Liver (tissue), 9 donors: ENCODE data around the gene SNX14. TPM values are rescaled to one million over a fixed set of nuclear protein-coding genes. Genes with fewer than 3 reads are reported as not detected.

ENCODE experiments used
- DNase-seq: peaks from one replicate; pipeline ENCODE4 v3.0.0-alpha.2; 2017; ENCODE audit warnings: low spot score
- H3K27ac ChIP-seq, 2 donors: one replicate each; pipeline ENCODE4 v1.7.0; 2013; ENCODE audit warnings: inconsistent platforms in 2 of 2, low read length in 2 of 2, control low read depth in 1 of 2, low read depth in 1 of 2, mild to moderate bottlenecking in 1 of 2
- H3K27me3 ChIP-seq, 4 donors: one replicate each; pipeline versions ENCODE4 v1.6.1 to v1.7.0; 2013; ENCODE audit warnings: low read length in 3 of 4, inconsistent platforms in 1 of 4, mild to moderate bottlenecking in 1 of 4, moderate library complexity in 1 of 4; ENCODE audit not compliant: control insufficient read depth in 4 of 4, insufficient read depth in 4 of 4
- H3K36me3 ChIP-seq, 4 donors: one replicate each; pipeline versions ENCODE4 v1.6.1 to v1.7.0; 2013; ENCODE audit warnings: low read length in 3 of 4, mild to moderate bottlenecking in 3 of 4, low read depth in 1 of 4, moderate library complexity in 1 of 4; ENCODE audit not compliant: control insufficient read depth in 4 of 4, insufficient read depth in 3 of 4
- H3K4me1 ChIP-seq, 4 donors: one replicate each; pipeline versions ENCODE4 v1.6.1 to v1.7.0; 2013; ENCODE audit warnings: low read length in 3 of 4, mild to moderate bottlenecking in 3 of 4, moderate library complexity in 1 of 4; ENCODE audit not compliant: control insufficient read depth in 4 of 4, insufficient read depth in 4 of 4
- H3K4me3 ChIP-seq, 3 donors: one replicate each; pipeline versions ENCODE4 v1.6.1 to v1.7.0; 2013; ENCODE audit warnings: low read length in 3 of 3, control low read depth in 1 of 3, low read depth in 1 of 3, mild to moderate bottlenecking in 1 of 3
- H3K9ac ChIP-seq, 2 donors: one replicate each; pipeline ENCODE4 v1.7.0; 2013; ENCODE audit warnings: low read length in 2 of 2, mild to moderate bottlenecking in 2 of 2, moderate library complexity in 2 of 2, control low read depth in 1 of 2, low read depth in 1 of 2
- H3K9me3 ChIP-seq, 4 donors: one replicate each; pipeline versions ENCODE4 v1.6.1 to v1.7.0; 2013; ENCODE audit warnings: low read length in 3 of 4; ENCODE audit not compliant: control insufficient read depth in 4 of 4
- ATF3 ChIP-seq: IDR thresholded peaks from 2 replicates; pipeline ENCODE4 v1.6.1; 2016; ENCODE audit warnings: antibody characterized with exemption
- CTCF ChIP-seq: fragments of 150-350 bp; IDR thresholded peaks from 2 replicates; pipeline ENCODE4 v1.5.1; 2017; ENCODE audit warnings: improper control_type of control experiment, low read depth, low read length; ENCODE audit not compliant: missing input control
- EGR1 ChIP-seq, 2 donors: IDR thresholded peaks; 2 replicates each; pipeline ENCODE4 v1.6.1; 2016 to 2018; ENCODE audit warnings: antibody characterized with exemption in 2 of 2, low read depth in 2 of 2
- FOXA1 ChIP-seq: IDR thresholded peaks from 2 replicates; pipeline ENCODE4 v1.6.1; 2016; ENCODE audit warnings: antibody characterized with exemption
- GABPA ChIP-seq, 2 donors: IDR thresholded peaks in 1 of 2; conservative IDR thresholded peaks in 1 of 2; 2 replicates each; pipeline ENCODE4 v1.6.1; 2016; ENCODE audit warnings: antibody characterized with exemption in 2 of 2, mild to moderate bottlenecking in 1 of 2, moderate library complexity in 1 of 2
- HNF4A ChIP-seq, 2 donors: conservative IDR thresholded peaks; 2 replicates each; pipeline ENCODE4 v1.6.1; 2016; ENCODE audit warnings: antibody characterized with exemption in 2 of 2, mild to moderate bottlenecking in 2 of 2
- HNF4G ChIP-seq: IDR thresholded peaks from 2 replicates; pipeline ENCODE4 v1.6.1; 2016; ENCODE audit warnings: antibody characterized with exemption
- JUND ChIP-seq, 2 donors: IDR thresholded peaks; 2 replicates each; pipeline ENCODE4 v1.6.1; 2016; ENCODE audit warnings: antibody characterized with exemption in 2 of 2
- MAX ChIP-seq: IDR thresholded peaks from 2 replicates; pipeline ENCODE4 v1.6.1; 2016; ENCODE audit warnings: antibody characterized with exemption
- NR2F2 ChIP-seq: IDR thresholded peaks from 2 replicates; pipeline ENCODE4 v1.6.1; 2016; ENCODE audit warnings: antibody characterized with exemption
- RAD21 ChIP-seq, 2 donors: IDR thresholded peaks; 2 replicates each; pipeline ENCODE4 v1.6.1; 2016; ENCODE audit warnings: antibody characterized with exemption in 2 of 2, mild to moderate bottlenecking in 2 of 2
- REST ChIP-seq: IDR thresholded peaks from 2 replicates; pipeline ENCODE4 v1.6.1; 2016; ENCODE audit warnings: antibody characterized with exemption, mild to moderate bottlenecking
- RXRA ChIP-seq, 2 donors: IDR thresholded peaks; 2 replicates each; pipeline ENCODE4 v1.6.1; 2017 to 2018; ENCODE audit warnings: antibody characterized with exemption in 2 of 2, mild to moderate bottlenecking in 1 of 2
- SP1 ChIP-seq: IDR thresholded peaks from 2 replicates; pipeline ENCODE4 v1.6.1; 2018; ENCODE audit warnings: antibody characterized with exemption, mild to moderate bottlenecking
- TAF1 ChIP-seq: conservative IDR thresholded peaks from 2 replicates; pipeline ENCODE4 v1.6.1; 2016; ENCODE audit warnings: antibody characterized with exemption, mild to moderate bottlenecking
- YY1 ChIP-seq: IDR thresholded peaks from 2 replicates; pipeline ENCODE4 v1.6.1; 2016; ENCODE audit warnings: antibody characterized with exemption, mild to moderate bottlenecking
- ZBTB33 ChIP-seq: IDR thresholded peaks from 2 replicates; pipeline ENCODE4 v1.6.1; 2016; ENCODE audit warnings: antibody characterized with exemption
- WGBS: extraction: QIAGEN DNeasy Blood & Tissue Kit; methylation state at CpG from one replicate; pipeline ENCODE4 v1.1.7; 2013; 5-methylcytosine and 5-hydroxymethylcytosine counted together
- polyA plus RNA-seq, 2 donors: library from polyadenylated mRNA; stranded (reverse) in 1 of 2; unstranded in 1 of 2; fragments of 200-250 nt in 1 of 2; fragments of >200 nt in 1 of 2; fragmentation: Nextera tagmentation in 1 of 2; extraction: Ambion mirVana in 1 of 2; gene quantifications; one replicate each; pipeline versions ENCODE4 v1.2.1 to v1.2.3, GENCODE V29; 2013 to 2015
- total RNA-seq, 2 donors: library from RNA; depleted of rRNA; stranded (reverse); fragments of >200 nt; gene quantifications; one replicate each; pipeline ENCODE4 v1.2.3, GENCODE V29; 2014
- donor health status: healthy.
- donor health status: healthy.
- donor health status: healthy.
- donor health status: healthy.
- donor health status: healthy.

The SNX14 gene
- total and polyA plus RNA-seq, 4 donors: 30.5 to 79.1 (median 52.7) TPM

GRCh38 chr6:85498596-85499258 is 94.9 kb downstream of the SNX14 start:
- TF ChIP-seq SP1 (no peak), ATF3 (no peak), ZBTB33 (no peak), JUND (IDR thresholded peaks at IDR 0.05) (no peak)
- Histone ChIP-seq H3K9ac (no peak overlapping the region), H3K27ac (no peak overlapping the region), H3K36me3 (peaks cover 0 to 11% (median 1%) of the 10 kb centered on the region in 4 donors), H3K4me1 (peaks cover 0 to 8% (median 1%) of the 10 kb centered on the region in 4 donors), H3K4me3 (no peak overlapping the region), H3K27me3 (no peaks in the 10 kb centered on the region), H3K9me3 (no peaks in the 10 kb centered on the region)
- no peak for DNase-seq
- WGBS: 53% methylated on average over 2 of the region's 2 CpGs

GRCh38 chr6:85496856-85497255 is 96.8 kb downstream of the SNX14 start:
- 94% methylated on average over 5 of the region's 5 CpGs for WGBS
- H3K9me3 ChIP-seq: no peaks in the 10 kb centered on the region
- no peak overlapping the region for H3K4me3 ChIP-seq
- H3K4me1 ChIP-seq: peaks cover 0 to 17% (median 1%) of the 10 kb centered on the region in 4 donors
- DNase-seq: no peak
- TF ChIP-seq GABPA (IDR thresholded peaks at IDR 0.05 in 1 of 2, conservative IDR thresholded peaks at IDR 0.05 in 1 of 2) (no peak), REST (no peak), ATF3 (no peak), HNF4A (conservative IDR thresholded peaks at IDR 0.05) (no peak), FOXA1 (no peak), EGR1 (IDR thresholded peaks at IDR 0.05; ENCODE audit: low read depth in 2 of 2) (no peak), YY1 (no peak), MAX (no peak), NR2F2 (no peak), RXRA (IDR thresholded peaks at IDR 0.05) (no peak), JUND (IDR thresholded peaks at IDR 0.05) (no peak), SP1 (no peak), CTCF (no peak), RAD21 (IDR thresholded peaks at IDR 0.05) (no peak), HNF4G (no peak), TAF1 (no peak), ZBTB33 (no peak)
- H3K27ac ChIP-seq: no peak overlapping the region
- H3K9ac ChIP-seq: no peak overlapping the region
- H3K27me3 ChIP-seq: no peaks in the 10 kb centered on the region
- peaks cover 2 to 13% (median 8%) of the 10 kb centered on the region in 4 donors for H3K36me3 ChIP-seq
